GM12878 (cell line): ENCODE results near the gene KRTAP10-3.

Source experiments
- KDM1A ChIP-seq: fragments of 200-600 bp; sonication (generic); IDR thresholded peaks from 2 replicates; pipeline ENCODE4 v1.6.1; 2016; ENCODE audit warnings: borderline replicate concordance
- MXI1 ChIP-seq: fragments of 150-350 bp; IDR thresholded peaks from 2 replicates; pipeline ENCODE4 v1.6.1; 2011; ENCODE audit warnings: low read depth, mild to moderate bottlenecking, inconsistent platforms, low read length, improper control_type of control experiment

- TF ChIP-seq KDM1A (no peak), MXI1 (no peak)
These were observed 46.7 kb downstream of the KRTAP10-3 start for GRCh38 chr21:44511938-44512275.
